Measurements from ENCODE around the gene RNASEH1.

RNASEH1 gene

GRCh38 chr2:3547915-3548314, 10.2 kb downstream of the RNASEH1 start:
- DNase-seq (ENCODE audit: low read depth): no peak

GRCh38 chr2:3545788-3546478, 12.2 kb downstream of the RNASEH1 start:
- no peak for DNase-seq (ENCODE audit: low read depth)

GRCh38 chr2:3543023-3543683, 15.0 kb downstream of the RNASEH1 start:
- DNase-seq (ENCODE audit: low read depth): no peak

GRCh38 chr2:3542107-3542506, 16.0 kb downstream of the RNASEH1 start:
- DNase-seq (ENCODE audit: low read depth): no peak

GRCh38 chr2:3539836-3540235, 18.3 kb downstream of the RNASEH1 start:
- DNase-seq (ENCODE audit: low read depth): no peak

GRCh38 chr2:3536682-3537632, 21.2 kb downstream of the RNASEH1 start:
- DNase-seq (ENCODE audit: low read depth): no peak

- DNase-seq (ENCODE audit: low read depth): peak; percentile 80
These were observed 22.1 kb downstream of the RNASEH1 start for GRCh38 chr2:3535794-3536681.

- DNase-seq (ENCODE audit: low read depth): no peak
These were observed 22.7 kb downstream of the RNASEH1 start for GRCh38 chr2:3535467-3535793.

GRCh38 chr2:3534251-3534814, 23.8 kb downstream of the RNASEH1 start:
- no peak for DNase-seq (ENCODE audit: low read depth)

GRCh38 chr2:3533836-3534235, 24.3 kb downstream of the RNASEH1 start:
- no peak for DNase-seq (ENCODE audit: low read depth)

- DNase-seq (ENCODE audit: low read depth): no peak
These were observed 25.2 kb downstream of the RNASEH1 start for GRCh38 chr2:3532941-3533340.

- DNase-seq (ENCODE audit: low read depth): no peak
These were observed 28.7 kb downstream of the RNASEH1 start for GRCh38 chr2:3529316-3530025.

GRCh38 chr2:3527886-3528785, 30.0 kb downstream of the RNASEH1 start:
- no peak for DNase-seq (ENCODE audit: low read depth)

- DNase-seq (ENCODE audit: low read depth): no peak
These were observed 31.3 kb downstream of the RNASEH1 start for GRCh38 chr2:3526871-3527270.

GRCh38 chr2:3523551-3524041, 34.5 kb downstream of the RNASEH1 start:
- DNase-seq (ENCODE audit: low read depth): no peak

- DNase-seq (ENCODE audit: low read depth): no peak
These were observed 35.1 kb downstream of the RNASEH1 start for GRCh38 chr2:3522961-3523421.

- no peak for DNase-seq (ENCODE audit: low read depth)
These were observed 37.5 kb downstream of the RNASEH1 start for GRCh38 chr2:3520591-3520990.

- no peak for DNase-seq (ENCODE audit: low read depth)
These were observed 38.6 kb downstream of the RNASEH1 start, which contains the start of gene ADI1 for GRCh38 chr2:3519255-3520205. TSS of gene ADI1 (minus strand) at chr2:3519531. CDS start at chr2:3519487, 44 bp downstream.

Data from non-pigmented ciliary epithelial cell (primary cell).